Measurements from ENCODE around the gene GSTA2. TPM values are rescaled to one million over a fixed set of nuclear protein-coding genes. Genes with fewer than 3 reads are reported as not detected.
"Not testable (repeated sequence)": the region's sequence is repeated elsewhere in the genome, so short reads cannot be mapped to it uniquely, and the experiment has no call there.

The GSTA2 gene
- total RNA-seq, 4 donors from 2014 or later, result not detected

- Histone ChIP-seq H3K36me3 (no peaks in the 10 kb centered on the region), H3K27me3 (no peaks in the 10 kb centered on the region), H3K4me1 (no peaks in the 10 kb centered on the region), H3K27ac (no peak overlapping the region), H3K4me3 (no peak overlapping the region), H3K9me3 (no peaks in the 10 kb centered on the region)
- intact Hi-C loops (cut with DNase I; ENCODE audit: low total_unique reads) (no loop called here), in situ Hi-C loops (cut with MboI; ENCODE audit: low sequenced_read_pairs in 4 of 4) (no loop called here)
- TF ChIP-seq POLR2A (IDR thresholded peaks at IDR 0.05), result no peak
- TF ChIP-seq CTCF (IDR thresholded peaks at IDR 0.05 in 4 of 5, conservative IDR thresholded peaks at IDR 0.05 in 1 of 5), result no peak
- no peak for DNase-seq
- ATAC-seq, result no peak
Measured at GRCh38 chr6:52779237-52779636, 16.0 kb upstream of the GSTA2 start.

DNA sequence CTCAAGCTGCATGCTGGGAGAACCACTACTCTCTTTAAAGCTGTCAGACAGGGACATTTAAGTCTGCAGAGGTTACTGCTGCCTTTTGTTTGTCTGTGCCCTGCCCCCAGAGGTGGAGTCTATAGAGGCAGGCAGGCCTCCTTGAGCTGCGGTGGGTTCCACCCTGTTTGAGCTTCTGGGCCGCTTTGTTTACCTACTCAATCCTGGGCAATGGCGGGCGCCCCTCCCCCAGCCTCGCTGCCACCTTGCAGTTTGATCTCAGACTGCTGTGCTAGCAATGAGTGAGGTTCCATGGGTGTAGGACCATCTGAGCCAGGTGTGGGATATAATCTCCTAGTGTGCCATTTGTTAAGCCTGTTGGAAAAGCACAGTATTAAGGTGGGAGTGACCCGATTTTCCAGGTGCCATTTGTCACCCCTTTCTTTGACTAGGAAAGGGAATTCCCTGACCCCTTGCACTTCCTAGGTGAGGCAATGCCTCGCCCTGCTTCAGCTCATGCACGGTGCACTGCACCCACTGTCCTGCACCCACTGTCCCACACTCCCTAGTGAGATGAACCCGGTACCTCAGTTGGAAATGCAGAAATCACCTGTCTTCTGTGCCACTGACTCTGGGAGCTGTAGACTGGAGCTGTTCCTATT, 13.6 kb upstream of the GSTA2 start:
- H3K4me3 ChIP-seq; ATAC-seq; H3K27me3 ChIP-seq; H3K27ac ChIP-seq; H3K9me3 ChIP-seq; H3K36me3 ChIP-seq; intact Hi-C loops (cut with DNase I; ENCODE audit: low total_unique reads); DNase-seq; in situ Hi-C loops (cut with MboI; ENCODE audit: low sequenced_read_pairs in 4 of 4); H3K4me1 ChIP-seq: not testable (repeated sequence)

GRCh38 chr6:52769399-52769798, 6.1 kb upstream of the GSTA2 start:
- H3K36me3 ChIP-seq; H3K9me3 ChIP-seq; H3K4me1 ChIP-seq; H3K27ac ChIP-seq; in situ Hi-C loops (cut with MboI; ENCODE audit: low sequenced_read_pairs in 4 of 4); H3K4me3 ChIP-seq; ATAC-seq; DNase-seq; H3K27me3 ChIP-seq; intact Hi-C loops (cut with DNase I; ENCODE audit: low total_unique reads): not testable (repeated sequence)

- ATAC-seq; H3K36me3 ChIP-seq; H3K27me3 ChIP-seq; intact Hi-C loops (cut with DNase I; ENCODE audit: low total_unique reads); in situ Hi-C loops (cut with MboI; ENCODE audit: low sequenced_read_pairs in 4 of 4); H3K27ac ChIP-seq; H3K4me3 ChIP-seq; H3K4me1 ChIP-seq; H3K9me3 ChIP-seq; DNase-seq: not testable (repeated sequence)
Measured at GRCh38 chr6:52767658-52768057, 4.4 kb upstream of the GSTA2 start.

GRCh38 chr6:52761673-52762491, 1.4 kb downstream of the GSTA2 start:
- in situ Hi-C loops (cut with MboI; ENCODE audit: low sequenced_read_pairs in 4 of 4); H3K36me3 ChIP-seq; H3K27me3 ChIP-seq: not testable (repeated sequence)

DNA sequence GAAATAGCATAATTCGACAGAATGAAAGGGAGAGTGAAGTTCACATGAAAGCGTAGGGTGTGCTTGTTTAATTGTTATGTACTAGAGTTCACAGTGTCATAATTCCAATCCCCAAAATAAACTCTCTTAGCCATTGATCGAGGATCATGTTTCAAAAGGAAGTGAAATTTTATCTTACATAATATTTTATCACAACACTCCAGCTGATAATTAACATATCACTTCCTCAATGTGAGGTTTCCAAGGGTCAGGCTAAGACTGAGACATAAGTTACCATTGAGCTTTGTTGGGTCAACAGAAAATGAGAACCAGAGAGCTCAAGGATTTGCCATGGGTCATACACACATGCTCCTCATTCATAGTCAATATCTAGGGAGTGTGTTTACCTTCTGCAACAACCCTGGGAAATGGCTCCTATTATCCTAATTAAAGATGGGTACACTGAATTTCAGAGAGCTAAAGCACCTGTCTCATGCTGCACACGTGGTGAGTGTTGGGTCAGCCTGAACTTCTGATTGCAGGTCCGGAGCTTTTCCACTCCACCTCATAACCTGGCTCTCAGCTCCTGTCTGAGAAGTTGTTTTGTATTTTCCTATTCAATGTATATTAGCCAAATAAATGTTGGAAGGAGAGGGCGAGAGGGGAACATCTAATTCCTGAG, 3.0 kb downstream of the GSTA2 start:
- H3K9me3 ChIP-seq, result no peaks in the 10 kb centered on the region
- TF ChIP-seq POLR2A (IDR thresholded peaks at IDR 0.05) (no peak), CTCF (IDR thresholded peaks at IDR 0.05 in 4 of 5, conservative IDR thresholded peaks at IDR 0.05 in 1 of 5) (no peak)
- ATAC-seq (no peak), DNase-seq (no peak)
- in situ Hi-C loops (cut with MboI; ENCODE audit: low sequenced_read_pairs in 4 of 4), result no loop called here
- no peaks in the 10 kb centered on the region for H3K27me3 ChIP-seq
- H3K4me1 ChIP-seq, result no peaks in the 10 kb centered on the region
- no peak overlapping the region for H3K4me3 ChIP-seq
- no peaks in the 10 kb centered on the region for H3K36me3 ChIP-seq
- intact Hi-C loops (cut with DNase I; ENCODE audit: low total_unique reads), result no loop called here
- H3K27ac ChIP-seq, result no peak overlapping the region

More at GRCh38 chr6:52761673-52762491, 1.4 kb downstream of the GSTA2 start:
- H3K27ac ChIP-seq; ATAC-seq; H3K9me3 ChIP-seq; H3K4me1 ChIP-seq; DNase-seq; H3K4me3 ChIP-seq; intact Hi-C loops (cut with DNase I; ENCODE audit: low total_unique reads): not testable (repeated sequence)

Data from gastrocnemius medialis (tissue), 4 donors.